K562 (cell line): Measurements from ENCODE around the gene MMP15. TPM values are rescaled to one million over a fixed set of nuclear protein-coding genes. Genes with fewer than 3 reads are reported as not detected.

Experiments
- ATF1 ChIP-seq, 2 experiments: fragments of 450-650 bp in 1 of 2; IDR thresholded peaks; 2 replicates each; pipeline ENCODE4 v1.6.1; 2016; ENCODE audit warnings: missing compliant biosample characterization in 1 of 2, missing genetic modification characterization in 1 of 2
- BRD9 ChIP-seq: fragments of 450-650 bp; IDR thresholded peaks from 2 replicates; pipeline ENCODE4 v1.6.1; 2018; ENCODE audit warnings: low read depth; ENCODE audit not compliant: partially characterized antibody
- CBFA2T3 ChIP-seq: fragments of 450-650 bp; IDR thresholded peaks from 2 replicates; pipeline ENCODE4 v1.6.1; 2017
- CBX5 ChIP-seq: IDR thresholded peaks from 2 replicates; pipeline ENCODE4 v1.6.1; 2014; ENCODE audit warnings: low read depth, borderline replicate concordance
- EP400 ChIP-seq: fragments of 450-650 bp; IDR thresholded peaks from 2 replicates; pipeline ENCODE4 v1.6.1; 2017; ENCODE audit warnings: antibody characterized with exemption, mild to moderate bottlenecking, moderate library complexity
- FOXJ2 ChIP-seq: fragments of 200-800 bp; sonication (Bioruptor generic); IDR thresholded peaks from 2 replicates; pipeline ENCODE4 v1.6.1; 2016; ENCODE audit warnings: missing genetic modification characterization, missing compliant biosample characterization
- FOXP1 ChIP-seq: sonication (generic); formaldehyde crosslinking; IDR thresholded peaks from 2 replicates; pipeline ENCODE4 v1.8.0; 2022; ENCODE audit warnings: mild to moderate bottlenecking, missing genetic modification reagents
- MAFG ChIP-seq: fragments of 450-650 bp; conservative IDR thresholded peaks from 2 replicates; pipeline ENCODE4 v1.6.1; 2016; ENCODE audit warnings: missing genetic modification characterization, missing compliant biosample characterization
- MCM3 ChIP-seq: fragments of 450-650 bp; IDR thresholded peaks from 2 replicates; pipeline ENCODE4 v1.6.1; 2016
- MTA2 ChIP-seq: fragments of 450-650 bp; IDR thresholded peaks from 2 replicates; pipeline ENCODE4 v1.6.1; 2016; ENCODE audit warnings: low read depth
- NFE2 ChIP-seq: IDR thresholded peaks from 2 replicates; pipeline ENCODE4 v1.6.1; 2014; ENCODE audit warnings: antibody characterized with exemption, low read depth
- NUFIP1 ChIP-seq: fragments of 450-650 bp; IDR thresholded peaks from 2 replicates; pipeline ENCODE4 v1.6.1; 2018; ENCODE audit not compliant: partially characterized antibody
- SMC3 ChIP-seq: conservative IDR thresholded peaks from 2 replicates; pipeline ENCODE4 v1.6.1; 2011; ENCODE audit warnings: low read depth, low read length, improper control_type of control experiment; ENCODE audit not compliant: insufficient read depth
- THAP12 ChIP-seq: fragments of 250-450 bp; sonication (Bioruptor Pico); IDR thresholded peaks from 2 replicates; pipeline ENCODE4 v1.9.0; 2021; ENCODE audit warnings: mild to moderate bottlenecking, inconsistent platforms
- ZBTB33 ChIP-seq: sonication (generic); formaldehyde crosslinking; IDR thresholded peaks from 2 replicates; pipeline ENCODE4 v1.8.1; 2023; ENCODE audit warnings: mild to moderate bottlenecking, missing genetic modification reagents
- ZFP36 ChIP-seq: fragments of 150-350 bp; IDR thresholded peaks from 2 replicates; pipeline ENCODE4 v1.6.1; 2018; ENCODE audit warnings: low read length, low read depth; ENCODE audit not compliant: partially characterized antibody
- ZKSCAN1 ChIP-seq: fragments of 150-350 bp; IDR thresholded peaks from 2 replicates; pipeline ENCODE4 v1.6.1; 2016; ENCODE audit warnings: low read depth, low read length
- polyA plus RNA-seq, 8 experiments: library from polyadenylated mRNA; depleted of rRNA in 4 of 8; stranded (reverse) in 5 of 8; unstranded in 3 of 8; fragments of >200 nt; fragmentation: Nextera tagmentation in 2 of 8; fragmentation: Illumina TruSeq in 1 of 8; extraction: Ambion mirVana in 2 of 8; extraction: Trizol in 1 of 8; gene quantifications; 2 replicates each; pipeline versions ENCODE4 v1.2.1 to v1.2.3, GENCODE V29; 2011 to 2014; ENCODE audit warnings: inconsistent platforms in 1 of 8, missing spikeins in 1 of 8
- total RNA-seq, 7 experiments: library from RNA; depleted of rRNA in 6 of 7; stranded (reverse); fragments of >200 nt in 6 of 7; fragmentation: Illumina TruSeq in 2 of 7; extraction: Trizol in 2 of 7; gene quantifications; 2 replicates each; pipeline versions ENCODE4 v1.2.1 to v1.2.3, GENCODE V29; 2011 to 2021; ENCODE audit warnings: low replicate concordance in 1 of 7

Gene MMP15
- total and polyA plus RNA-seq, 9 of the 15 experiments (the other 6 are each of a cell fraction or from before 2014, with no cell fraction given): 0.01 to 20.4 (median 5.5) TPM

- no peak for TF ChIP-seq THAP12
- TF ChIP-seq ZBTB33: peak; percentile 75
- TF ChIP-seq MAFG (tag): peak; percentile 41; the same call in 1 of the 2 replicates
- TF ChIP-seq MTA2: 0 out of 2 replicates have a peak, but pooled peaks have one; percentile 6
- peak; percentile 29 for TF ChIP-seq ZFP36
- TF ChIP-seq ZKSCAN1: peak; percentile 97
- no peak for TF ChIP-seq NUFIP1
- TF ChIP-seq FOXP1 (CRISPR knock-in tag): 0 out of 2 replicates have a peak, but pooled peaks have one; percentile 40
- TF ChIP-seq ATF1 (CRISPR knock-in tag; IDR thresholded peaks at IDR 0.05): no peak
- TF ChIP-seq ATF1 (tag; IDR thresholded peaks at IDR 0.05): peak; percentile 54
- 0 out of 2 replicates have a peak, but pooled peaks have one; percentile 31 for TF ChIP-seq FOXJ2 (tag)
- TF ChIP-seq MCM3: peak; percentile 86; the same call in 1 of the 2 replicates
- peak; percentile 35; the same call in 1 of the 2 replicates for TF ChIP-seq EP400
- peak; percentile 56 for TF ChIP-seq NFE2
- 0 out of 2 replicates have a peak, but pooled peaks have one; percentile 10 for TF ChIP-seq SMC3
- no peak for TF ChIP-seq CBX5
- peak; percentile 21 for TF ChIP-seq BRD9
- peak; percentile 72 for TF ChIP-seq CBFA2T3
Observed at GRCh38 chr16:57977418-57978069, 48.0 kb upstream of the MMP15 start (continued).
